ENCODE measurements around the gene KIF16B.

DNA sequence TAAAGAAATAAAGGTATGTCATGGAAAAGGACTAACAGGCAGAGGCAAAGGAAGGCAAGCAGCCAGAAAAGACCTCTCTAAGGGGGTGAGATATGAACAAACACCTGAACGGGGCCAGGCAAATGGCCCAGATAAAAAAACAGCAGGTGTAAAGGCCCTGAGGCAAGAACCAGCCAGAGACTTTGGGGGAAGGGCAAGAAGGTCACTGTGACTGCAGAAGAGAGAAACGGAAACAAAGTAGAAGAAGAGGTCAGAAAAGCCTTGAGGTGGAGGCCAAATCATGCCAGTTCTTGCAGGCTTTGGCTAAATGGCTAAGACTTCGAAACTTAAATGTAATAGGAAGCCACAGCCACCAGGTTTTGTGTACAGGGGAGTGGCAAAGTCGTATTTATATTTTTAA, 30.8 kb downstream of the KIF16B start:
- TF ChIP-seq, protein P1, sequence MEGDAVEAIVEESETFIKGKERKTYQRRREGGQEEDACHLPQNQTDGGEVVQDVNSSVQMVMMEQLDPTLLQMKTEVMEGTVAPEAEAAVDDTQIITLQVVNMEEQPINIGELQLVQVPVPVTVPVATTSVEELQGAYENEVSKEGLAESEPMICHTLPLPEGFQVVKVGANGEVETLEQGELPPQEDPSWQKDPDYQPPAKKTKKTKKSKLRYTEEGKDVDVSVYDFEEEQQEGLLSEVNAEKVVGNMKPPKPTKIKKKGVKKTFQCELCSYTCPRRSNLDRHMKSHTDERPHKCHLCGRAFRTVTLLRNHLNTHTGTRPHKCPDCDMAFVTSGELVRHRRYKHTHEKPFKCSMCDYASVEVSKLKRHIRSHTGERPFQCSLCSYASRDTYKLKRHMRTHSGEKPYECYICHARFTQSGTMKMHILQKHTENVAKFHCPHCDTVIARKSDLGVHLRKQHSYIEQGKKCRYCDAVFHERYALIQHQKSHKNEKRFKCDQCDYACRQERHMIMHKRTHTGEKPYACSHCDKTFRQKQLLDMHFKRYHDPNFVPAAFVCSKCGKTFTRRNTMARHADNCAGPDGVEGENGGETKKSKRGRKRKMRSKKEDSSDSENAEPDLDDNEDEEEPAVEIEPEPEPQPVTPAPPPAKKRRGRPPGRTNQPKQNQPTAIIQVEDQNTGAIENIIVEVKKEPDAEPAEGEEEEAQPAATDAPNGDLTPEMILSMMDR (IDR thresholded peaks at IDR 0.05; ENCODE audit: poor library complexity), result no peak
- TF ChIP-seq EZH2 (IDR thresholded peaks at IDR 0.05; ENCODE audit: borderline replicate concordance), result no peak

Measured in hepatocyte (in vitro differentiated cells).